NK-92 (cell line): ENCODE results near the gene CYP4A22.
"Not testable (repeated sequence)": the region's sequence is repeated elsewhere in the genome, so short reads cannot be mapped to it uniquely, and the experiment has no call there.

ENCODE experiments used
- DNase-seq: peaks from one replicate; lab custom pipeline; 2025; ENCODE audit not compliant: unreplicated experiment; lab: John Stamatoyannopoulos, UW

Gene CYP4A22

GRCh38 chr1:47156457-47156856 lies 19.2 kb downstream of the CYP4A22 start:
- DNase-seq = not testable (repeated sequence)

- not testable (repeated sequence) for DNase-seq
Observed at GRCh38 chr1:47157957-47158356, 20.7 kb downstream of the CYP4A22 start.

- no peak for DNase-seq
Observed at GRCh38 chr1:47160716-47161115, 23.5 kb downstream of the CYP4A22 start.

- no peak for DNase-seq
Observed at GRCh38 chr1:47161298-47162040, 24.2 kb downstream of the CYP4A22 start.

GRCh38 chr1:47164552-47164951 lies 27.3 kb downstream of the CYP4A22 start:
- no peak for DNase-seq

- DNase-seq = no peak
Observed at GRCh38 chr1:47172782-47173181, 35.5 kb downstream of the CYP4A22 start.

- DNase-seq = no peak
Observed at GRCh38 chr1:47174656-47175020, 37.4 kb downstream of the CYP4A22 start.

GRCh38 chr1:47175227-47175934 lies 38.1 kb downstream of the CYP4A22 start:
- DNase-seq = no peak

- DNase-seq = no peak
Observed at GRCh38 chr1:47178020-47178419, 40.8 kb downstream of the CYP4A22 start.

GRCh38 chr1:47178654-47179016 lies 41.4 kb downstream of the CYP4A22 start:
- no peak for DNase-seq

GRCh38 chr1:47179017-47179987 lies 42.1 kb downstream of the CYP4A22 start:
- DNase-seq = no peak

GRCh38 chr1:47179988-47180563 lies 42.8 kb downstream of the CYP4A22 start:
- no peak for DNase-seq

- DNase-seq = no peak
Observed at GRCh38 chr1:47180603-47181094, 43.4 kb downstream of the CYP4A22 start.

- no peak for DNase-seq
Observed at GRCh38 chr1:47181095-47181954, 44.1 kb downstream of the CYP4A22 start.

- DNase-seq = no peak
Observed at GRCh38 chr1:47181955-47182675, 44.9 kb downstream of the CYP4A22 start.

GRCh38 chr1:47182676-47183235 lies 45.5 kb downstream of the CYP4A22 start:
- DNase-seq = no peak

- DNase-seq = no peak
Observed at GRCh38 chr1:47183308-47184089, 46.3 kb downstream of the CYP4A22 start.

- DNase-seq = no peak
Observed at GRCh38 chr1:47184090-47184821, 47.0 kb downstream of the CYP4A22 start.
